H1 (cell line): ENCODE measurements around the gene SURF1. TPM values are rescaled to one million over a fixed set of nuclear protein-coding genes. Genes with fewer than 3 reads are reported as not detected.

Source experiments
- CTCF ChIA-PET: fragments of 300-600 bp; sonication (Branson Sonifier 250); formaldehyde crosslinking; loops from one replicate; lab custom pipeline; 2021; ENCODE audit not compliant: partially characterized antibody; lab: Charles Lee
- POLR2A ChIA-PET: fragments of 300-600 bp; sonication (Branson Sonifier 250); formaldehyde crosslinking; loops from one replicate; lab custom pipeline; 2021; ENCODE audit warnings: inconsistent platforms; ENCODE audit not compliant: partially characterized antibody; lab: Charles Lee
- DNase-seq, 2 experiments: peaks; one replicate each; pipeline versions ENCODE4 v3.0.0 to v3.0.0-alpha.2; 2010 to 2022; ENCODE audit warnings: low spot score in 2 of 2, low read depth in 1 of 2, mixed read lengths in 1 of 2
- FAIRE-seq: peaks from 2 replicates; lab custom pipeline; 2011; peaks lifted over from hg19 to GRCh38; lab: Jason Lieb, UNC
- H2AFZ ChIP-seq: 2 replicates; pipeline ENCODE4 v1.8.1; 2012; ENCODE audit warnings: low read length, inconsistent platforms
- H2AK5ac ChIP-seq: 2 replicates; pipeline ENCODE4 v1.6.1; 2013; ENCODE audit warnings: low read depth, low read length
- H2BK120ac ChIP-seq: replicated peaks from 2 replicates; pipeline ENCODE3; 2013; ENCODE audit warnings: low read depth, low read length, inconsistent platforms
- H2BK12ac ChIP-seq: 2 replicates; pipeline ENCODE4 v1.6.1; 2013; ENCODE audit warnings: low read depth, low read length
- H2BK15ac ChIP-seq: 2 replicates; pipeline ENCODE4 v1.6.1; 2013; ENCODE audit warnings: low read length
- H2BK20ac ChIP-seq: 2 replicates; pipeline ENCODE4 v1.6.1; 2013; ENCODE audit warnings: low read length
- H2BK5ac ChIP-seq: 2 replicates; pipeline ENCODE4 v1.6.1; 2013; ENCODE audit warnings: low read depth, low read length
- H3K14ac ChIP-seq: 2 replicates; pipeline ENCODE4 v1.6.1; 2013; ENCODE audit warnings: inconsistent platforms; ENCODE audit not compliant: insufficient read length
- H3K18ac ChIP-seq: 2 replicates; pipeline ENCODE4 v1.6.1; 2013; ENCODE audit warnings: low read length; ENCODE audit errors: extremely low read depth
- H3K23ac ChIP-seq: 2 replicates; pipeline ENCODE4 v1.6.1; 2013; ENCODE audit warnings: inconsistent platforms; ENCODE audit not compliant: insufficient read length
- H3K23me2 ChIP-seq: 2 replicates; pipeline ENCODE4 v1.6.1; 2013; ENCODE audit warnings: low read depth, low read length
- H3K27ac ChIP-seq: 2 replicates; pipeline ENCODE4 v1.6.1; 2011; ENCODE audit warnings: low read depth, low read length, inconsistent platforms
- H3K27me3 ChIP-seq, 4 experiments: replicated peaks in 1 of 4; 1 replicate in 1 of 4; 2 replicates in 3 of 4; pipeline versions ENCODE4 v1.6.1 to v1.8.1; 2011 to 2013; ENCODE audit warnings: low read length in 3 of 4, mild to moderate bottlenecking in 3 of 4, inconsistent platforms in 2 of 4, mixed read lengths in 2 of 4, moderate library complexity in 1 of 4; ENCODE audit not compliant: control insufficient read depth in 3 of 4, insufficient read depth in 3 of 4; ENCODE audit errors: extremely low read depth in 1 of 4
- H3K36me3 ChIP-seq, 4 experiments: 2 replicates each; pipeline versions ENCODE4 v1.6.1 to v1.8.1; 2011 to 2013; ENCODE audit warnings: mild to moderate bottlenecking in 4 of 4, low read length in 3 of 4, moderate library complexity in 2 of 4, control low read depth in 1 of 4, inconsistent platforms in 1 of 4; ENCODE audit not compliant: insufficient read depth in 4 of 4, control insufficient read depth in 2 of 4
- H3K4ac ChIP-seq: replicated peaks from 2 replicates; pipeline ENCODE3; 2013; ENCODE audit warnings: low read length, low read depth, mixed read lengths, inconsistent platforms; ENCODE audit not compliant: insufficient read length
- H3K4me1 ChIP-seq, 4 experiments: replicated peaks in 1 of 4; 1 replicate in 1 of 4; 2 replicates in 3 of 4; pipeline versions ENCODE4 v1.6.1 to v1.8.1; 2011 to 2013; ENCODE audit warnings: low read length in 3 of 4, inconsistent platforms in 2 of 4, mixed read lengths in 1 of 4; ENCODE audit not compliant: insufficient read depth in 4 of 4, control insufficient read depth in 3 of 4
- H3K4me2 ChIP-seq, 2 experiments: 2 replicates each; pipeline versions ENCODE4 v1.6.1 to v1.8.1; 2011 to 2013; ENCODE audit warnings: low read depth in 2 of 2, low read length in 2 of 2, control low read depth in 1 of 2, inconsistent platforms in 1 of 2, mild to moderate bottlenecking in 1 of 2; ENCODE audit not compliant: insufficient read depth in 1 of 2
- H3K4me3 ChIP-seq, 4 experiments: fragments of 200-600, 300-600 bp in 1 of 4; sonication (generic), shearing (Covaris generic), sonication (Bioruptor Twin) in 1 of 4; 2 replicates each; pipeline versions ENCODE4 v1.5.1 to v1.8.1; 2011 to 2016; ENCODE audit warnings: low read length in 4 of 4, low read depth in 3 of 4, control low read depth in 2 of 4, inconsistent platforms in 2 of 4, mild to moderate bottlenecking in 2 of 4, mixed read lengths in 1 of 4, moderate library complexity in 1 of 4; ENCODE audit not compliant: insufficient read depth in 2 of 4; ENCODE audit errors: extremely low read depth in 1 of 4
- H3K56ac ChIP-seq: replicated peaks from 2 replicates; pipeline ENCODE3; 2013; ENCODE audit warnings: low read depth, mild to moderate bottlenecking, mixed read lengths, low read length, inconsistent platforms; ENCODE audit not compliant: insufficient read length
- H3K79me1 ChIP-seq: 2 replicates; pipeline ENCODE4 v1.6.1; 2013; ENCODE audit warnings: low read depth, low read length, control low read depth
- H3K79me2 ChIP-seq, 2 experiments: 2 replicates each; pipeline versions ENCODE4 v1.6.1 to v1.8.1; 2012 to 2013; ENCODE audit warnings: low read length in 2 of 2, mild to moderate bottlenecking in 2 of 2, inconsistent platforms in 1 of 2; ENCODE audit not compliant: insufficient read depth in 2 of 2, control insufficient read depth in 1 of 2
- H3K9ac ChIP-seq, 4 experiments: replicated peaks in 1 of 4; 1 replicate in 1 of 4; 2 replicates in 3 of 4; pipeline versions ENCODE4 v1.6.1 to v1.8.1; 2011 to 2013; ENCODE audit warnings: low read depth in 3 of 4, low read length in 3 of 4, control low read depth in 2 of 4, mild to moderate bottlenecking in 2 of 4, moderate library complexity in 2 of 4, inconsistent platforms in 1 of 4; ENCODE audit errors: extremely low read depth in 1 of 4
- H3K9me3 ChIP-seq, 2 experiments: 2 replicates each; pipeline versions ENCODE4 v1.6.1 to v1.8.1; 2012 to 2013; ENCODE audit warnings: mild to moderate bottlenecking in 2 of 2, moderate library complexity in 2 of 2, control low read depth in 1 of 2, inconsistent platforms in 1 of 2, low read depth in 1 of 2, low read length in 1 of 2, mixed read lengths in 1 of 2; ENCODE audit not compliant: insufficient read depth in 2 of 2
- H4K20me1 ChIP-seq, 2 experiments: replicated peaks in 1 of 2; 2 replicates each; pipeline versions ENCODE3 to v1.8.1; 2011 to 2013; ENCODE audit warnings: inconsistent platforms in 2 of 2, low read length in 2 of 2, mild to moderate bottlenecking in 1 of 2; ENCODE audit not compliant: insufficient read depth in 2 of 2, control insufficient read depth in 1 of 2
- H4K5ac ChIP-seq: 2 replicates; pipeline ENCODE4 v1.6.1; 2013; ENCODE audit warnings: low read length, low read depth, mixed read lengths, inconsistent platforms; ENCODE audit not compliant: insufficient read length
- H4K8ac ChIP-seq: 2 replicates; pipeline ENCODE4 v1.8.0; 2013; ENCODE audit warnings: mild to moderate bottlenecking, moderate library complexity, low read length, inconsistent platforms; ENCODE audit not compliant: insufficient read depth; ENCODE audit errors: extremely low read depth
- H4K91ac ChIP-seq: replicated peaks from 2 replicates; pipeline ENCODE3; 2013; ENCODE audit warnings: low read length, mixed read lengths, inconsistent platforms; ENCODE audit not compliant: insufficient read length
- BACH1 ChIP-seq: IDR thresholded peaks from 2 replicates; pipeline ENCODE4 v1.6.1; 2012; ENCODE audit warnings: low read length, improper control_type of control experiment
- CHD1 ChIP-seq: IDR thresholded peaks from 2 replicates; pipeline ENCODE4 v1.6.1; 2012; ENCODE audit warnings: low read depth, low read length, improper control_type of control experiment
- EZH2 ChIP-seq: fragments of 200-600 bp; sonication (generic); IDR thresholded peaks from 2 replicates; pipeline ENCODE4 v1.7.1; 2012; ENCODE audit warnings: low read depth, mild to moderate bottlenecking, moderate library complexity, low read length, inconsistent platforms; ENCODE audit not compliant: severe bottlenecking
- RXRA ChIP-seq: IDR thresholded peaks from 2 replicates; pipeline ENCODE4 v1.6.1; 2011; ENCODE audit warnings: low read depth, mild to moderate bottlenecking, low read length, moderate library complexity; ENCODE audit not compliant: insufficient read depth
- TAF1 ChIP-seq: IDR thresholded peaks from 2 replicates; pipeline ENCODE4 v1.6.1; 2011; ENCODE audit warnings: mild to moderate bottlenecking, low read depth, low read length
- WGBS, 2 experiments: shearing (Covaris generic) in 1 of 2; methylation state at CpG; one replicate each; pipeline versions ENCODE4 v1.1.6 to v1.1.7; 2013 to 2015; ENCODE audit warnings: low lambda C conversion rate in 2 of 2, mixed read lengths in 2 of 2, inconsistent platforms in 1 of 2, low coverage in 1 of 2, missing lambda C conversion rate in 1 of 2; ENCODE audit not compliant: insufficient replicate concordance in 2 of 2, insufficient coverage in 1 of 2, insufficient read length in 1 of 2; ENCODE audit errors: extremely low coverage in 1 of 2, missing lambda C conversion rate in 1 of 2; 5-methylcytosine and 5-hydroxymethylcytosine counted together
- polyA plus RNA-seq, 7 experiments: library from polyadenylated mRNA; depleted of rRNA in 3 of 7; stranded (reverse) in 5 of 7; unstranded in 2 of 7; fragments of >200 nt in 5 of 7; fragments of 200-250 nt in 2 of 7; gene quantifications; 1 replicate in 5 of 7; 2 replicates in 1 of 7; 4 replicates in 1 of 7; pipeline versions ENCODE4 v1.2.1 to v1.2.3, GENCODE V29; 2011 to 2013; ENCODE audit warnings: missing spikeins in 2 of 7, mixed read lengths in 2 of 7
- total RNA-seq: library from RNA; stranded (reverse); fragmentation: NEBNext Ultra II Directional; extraction: Animal tissue kit (Norgen Biotek cat#: 25700); gene quantifications from 2 replicates; pipeline ENCODE4 v1.2.1, GENCODE V29; 2021
- TF ChIP-seq, protein P1 (sequence below), 3 experiments: IDR thresholded peaks; 1 replicate in 2 of 3; 2 replicates in 1 of 3; pipeline versions ENCODE4 v1.5.1 to v1.6.1; 2011; ENCODE audit warnings: low read length in 3 of 3, mild to moderate bottlenecking in 3 of 3, inconsistent platforms in 2 of 3, low read depth in 1 of 3, moderate library complexity in 1 of 3; ENCODE audit not compliant: insufficient read depth in 1 of 3; ENCODE audit errors: control extremely low read depth in 1 of 3

SURF1 gene
- total and polyA plus RNA-seq, 2 of the 8 experiments (the other 6 are each of a cell fraction or from before 2014, with no cell fraction given) = 43.1 to 44.7 TPM

DNA sequence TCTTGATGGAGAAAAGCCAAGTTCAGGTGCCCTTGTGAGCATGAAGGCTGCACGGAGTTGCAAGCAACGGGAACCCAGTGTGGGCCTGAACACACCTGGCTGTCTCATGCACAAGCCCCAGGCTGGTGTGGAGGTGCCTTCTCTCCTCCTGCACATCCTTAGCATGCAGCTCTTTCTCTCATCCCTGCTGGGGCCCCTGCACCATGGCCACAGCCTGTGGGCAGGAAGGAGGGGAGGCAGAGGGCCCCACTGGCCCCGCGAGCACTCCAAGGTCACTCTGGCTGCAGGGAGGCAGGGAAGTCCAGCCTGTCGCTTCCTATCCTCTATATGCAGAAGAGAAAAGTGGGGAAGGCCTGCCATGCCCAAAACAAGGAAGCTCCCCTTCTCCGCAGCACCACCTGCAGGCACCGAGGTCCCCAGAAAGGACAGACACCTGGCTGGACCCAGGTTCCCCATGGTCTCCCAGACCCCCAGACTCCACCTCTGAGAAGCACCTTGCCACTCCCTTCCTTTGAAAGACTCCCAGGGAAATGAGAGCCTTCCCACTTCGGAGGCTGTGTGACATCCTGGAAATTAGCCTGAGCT lies 38.5 kb upstream of the SURF1 start:
- DNase-seq = no peak

More for the DNA sequence above, 38.5 kb upstream of the SURF1 start:
- no peak overlapping the region for H4K5ac ChIP-seq
- H3K79me2 ChIP-seq = no peaks in the 10 kb centered on the region
- no peak overlapping the region for H2BK120ac ChIP-seq
- no peak overlapping the region for H3K23ac ChIP-seq
- H3K79me1 ChIP-seq = no peaks in the 10 kb centered on the region
- no peaks in the 10 kb centered on the region; a peak in 3 of 7 replicates for H3K27me3 ChIP-seq
- H2BK5ac ChIP-seq = no peak overlapping the region
- no peak overlapping the region for H3K9ac ChIP-seq
- ChIA-PET CTCF (interaction anchor here (0.9 to 5.7 kb wide), 16 partner anchors 9 to 209 kb away, joined by 3 to 52 read pairs (median 6); partner anchors contain the start of gene STKLD1), POLR2A (interaction anchor here (1.0 to 1.7 kb wide), 9 partner anchors 8 to 90 kb away, joined by 3 to 5 read pairs (median 4); partner anchors contain the start of genes MED22, RPL7A and STKLD1)
- no peak overlapping the region for H3K27ac ChIP-seq
- no peak overlapping the region for H3K14ac ChIP-seq
- no peak overlapping the region for H3K4me3 ChIP-seq
- no peak overlapping the region for H2BK12ac ChIP-seq
- no peak overlapping the region for H3K4me2 ChIP-seq
- no peak overlapping the region for H3K4ac ChIP-seq
- no peak for TF ChIP-seq TAF1
- no peak for TF ChIP-seq CHD1
- no peak for TF ChIP-seq BACH1
- TF ChIP-seq RXRA = no peak
- TF ChIP-seq, protein P1, sequence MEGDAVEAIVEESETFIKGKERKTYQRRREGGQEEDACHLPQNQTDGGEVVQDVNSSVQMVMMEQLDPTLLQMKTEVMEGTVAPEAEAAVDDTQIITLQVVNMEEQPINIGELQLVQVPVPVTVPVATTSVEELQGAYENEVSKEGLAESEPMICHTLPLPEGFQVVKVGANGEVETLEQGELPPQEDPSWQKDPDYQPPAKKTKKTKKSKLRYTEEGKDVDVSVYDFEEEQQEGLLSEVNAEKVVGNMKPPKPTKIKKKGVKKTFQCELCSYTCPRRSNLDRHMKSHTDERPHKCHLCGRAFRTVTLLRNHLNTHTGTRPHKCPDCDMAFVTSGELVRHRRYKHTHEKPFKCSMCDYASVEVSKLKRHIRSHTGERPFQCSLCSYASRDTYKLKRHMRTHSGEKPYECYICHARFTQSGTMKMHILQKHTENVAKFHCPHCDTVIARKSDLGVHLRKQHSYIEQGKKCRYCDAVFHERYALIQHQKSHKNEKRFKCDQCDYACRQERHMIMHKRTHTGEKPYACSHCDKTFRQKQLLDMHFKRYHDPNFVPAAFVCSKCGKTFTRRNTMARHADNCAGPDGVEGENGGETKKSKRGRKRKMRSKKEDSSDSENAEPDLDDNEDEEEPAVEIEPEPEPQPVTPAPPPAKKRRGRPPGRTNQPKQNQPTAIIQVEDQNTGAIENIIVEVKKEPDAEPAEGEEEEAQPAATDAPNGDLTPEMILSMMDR (IDR thresholded peaks at IDR 0.05; ENCODE audit: control extremely low read depth in 1 of 3, insufficient read depth in 1 of 3, low read depth in 1 of 3, low read length in 3 of 3) = peak in 1 of 3 experiments; percentile 12; a peak in 1 of 4 replicates
- TF ChIP-seq EZH2 = no peak
- H2AFZ ChIP-seq = no peak overlapping the region
- H2AK5ac ChIP-seq = no peak overlapping the region
- peaks cover 0 to 2% of the 10 kb centered on the region in 2 experiments for H4K20me1 ChIP-seq
- no peaks in the 10 kb centered on the region for H3K4me1 ChIP-seq
- H3K36me3 ChIP-seq = no peaks in the 10 kb centered on the region
- peaks cover 12% of the 10 kb centered on the region; the same call in 1 of the 2 replicates for H3K23me2 ChIP-seq
- no peak overlapping the region for H2BK15ac ChIP-seq
- H3K56ac ChIP-seq = no peak overlapping the region
- H3K9me3 ChIP-seq = peaks cover 4% of the 10 kb centered on the region in 2 experiments; a peak in 1 of 4 replicates
- WGBS, 2 experiments = 59% methylated on average over 8 of the region's 8 CpGs; no CpG with 5 or more reads in 1 of the 2 experiments
- H3K18ac ChIP-seq = no peak overlapping the region
- H4K91ac ChIP-seq = no peak overlapping the region
- H4K8ac ChIP-seq = no peak overlapping the region
- FAIRE-seq = no peak
- no peak overlapping the region for H2BK20ac ChIP-seq
